ENCODE results near the gene TBL3.
"Not testable (repeated sequence)": the region's sequence is repeated elsewhere in the genome, so short reads cannot be mapped to it uniquely, and the experiment has no call there.

The TBL3 gene

GRCh38 chr16:1999866-2000514 lies 28.1 kb downstream of the TBL3 start:
- no peak for DNase-seq (ENCODE audit: low spot score)

GRCh38 chr16:2001035-2001434 lies 29.2 kb downstream of the TBL3 start:
- DNase-seq (ENCODE audit: low spot score), result no peak

- DNase-seq (ENCODE audit: low spot score), result no peak
Measured at GRCh38 chr16:2001456-2002355, 29.9 kb downstream of the TBL3 start.

- no peak for DNase-seq (ENCODE audit: low spot score)
Measured at GRCh38 chr16:2002406-2003230, 30.8 kb downstream of the TBL3 start.

GRCh38 chr16:2003231-2003826 lies 31.5 kb downstream of the TBL3 start:
- DNase-seq (ENCODE audit: low spot score), result no peak

- DNase-seq (ENCODE audit: low spot score), result peak; percentile 92
Measured at GRCh38 chr16:2003827-2004641, 32.2 kb downstream of the TBL3 start.

GRCh38 chr16:2004795-2005517 lies 33.1 kb downstream of the TBL3 start:
- DNase-seq (ENCODE audit: low spot score), result no peak

GRCh38 chr16:2005646-2006045 lies 33.8 kb downstream of the TBL3 start:
- peak; percentile 58 for DNase-seq (ENCODE audit: low spot score)

- DNase-seq (ENCODE audit: low spot score), result no peak
Measured at GRCh38 chr16:2006317-2006716, 34.5 kb downstream of the TBL3 start.

GRCh38 chr16:2007081-2007836 lies 35.4 kb downstream of the TBL3 start:
- no peak for DNase-seq (ENCODE audit: low spot score)

- DNase-seq (ENCODE audit: low spot score), result no peak
Measured at GRCh38 chr16:2008009-2008526, 36.2 kb downstream of the TBL3 start.

- no peak for DNase-seq (ENCODE audit: low spot score)
Measured at GRCh38 chr16:2008631-2009163, 36.8 kb downstream of the TBL3 start.

- DNase-seq (ENCODE audit: low spot score), result no peak
Measured at GRCh38 chr16:2009164-2009711, 37.4 kb downstream of the TBL3 start.

GRCh38 chr16:2009791-2010510 lies 38.1 kb downstream of the TBL3 start, which contains the start of gene ZNF598:
Gene ZNF598, minus strand, starts transcription at chr16:2009821.
- peak; percentile 89 for DNase-seq (ENCODE audit: low spot score)

GRCh38 chr16:2011726-2012125 lies 39.9 kb downstream of the TBL3 start:
- not testable (repeated sequence) for DNase-seq (ENCODE audit: low spot score)

GRCh38 chr16:2013527-2013926 lies 41.7 kb downstream of the TBL3 start:
- no peak for DNase-seq (ENCODE audit: low spot score)

- DNase-seq (ENCODE audit: low spot score), result no peak
Measured at GRCh38 chr16:2015117-2015946, 43.5 kb downstream of the TBL3 start.

GRCh38 chr16:2015947-2016208 lies 44.0 kb downstream of the TBL3 start:
- DNase-seq (ENCODE audit: low spot score), result no peak

All from hematopoietic multipotent progenitor cell treated with erythropoietin and hydrocortisone succinate and interleukin-3 and kit ligand, for 15 days (in vitro differentiated cells).